Panc1 (cell line): ENCODE results near the gene NUP210.

ENCODE experiments used
- CTCF ChIP-seq: fragments of 450-650 bp; IDR thresholded peaks from 2 replicates; pipeline ENCODE4 v1.5.1; 2017; ENCODE audit warnings: mild to moderate bottlenecking
- POLR2AphosphoS5 ChIP-seq: IDR thresholded peaks from 2 replicates; pipeline ENCODE4 v1.6.1; 2012; ENCODE audit warnings: mild to moderate bottlenecking, low read depth, low read length, moderate library complexity
- SIN3A ChIP-seq: IDR thresholded peaks from 2 replicates; pipeline ENCODE4 v1.6.1; 2012; ENCODE audit warnings: low read depth, mild to moderate bottlenecking, low read length, moderate library complexity, borderline replicate concordance; ENCODE audit not compliant: insufficient read depth

GRCh38 chr3:13391308-13391707, 28.8 kb downstream of the NUP210 start:
- TF ChIP-seq POLR2AphosphoS5 (no peak), CTCF (no peak; the same call in 1 of the 2 replicates), SIN3A (no peak)
